Peyer's patch (tissue), 4 donors: ENCODE measurements around the gene GCLC. TPM values are rescaled to one million over a fixed set of nuclear protein-coding genes. Genes with fewer than 3 reads are reported as not detected.

Experiments used
- DNase-seq, 3 donors: peaks; one replicate each; pipeline ENCODE4 v3.0.0-alpha.2; 2017 to 2019
- H3K27ac ChIP-seq, 4 donors: fragments of 200-600 bp; sonication (generic); one replicate each; pipeline ENCODE4 v1.5.1; 2016 to 2019
- H3K27me3 ChIP-seq, 2 donors: fragments of 200-600 bp; sonication (generic); one replicate each; pipeline ENCODE4 v1.5.1; 2019
- H3K36me3 ChIP-seq, 3 donors: fragments of 200-600 bp; sonication (generic); one replicate each; pipeline ENCODE4 v1.5.1; 2016 to 2019
- H3K4me1 ChIP-seq, 4 donors: fragments of 200-600 bp; sonication (generic); one replicate each; pipeline ENCODE4 v1.5.1; 2016 to 2019
- H3K4me3 ChIP-seq, 4 donors: fragments of 200-600 bp; sonication (generic); 1 replicate in 3 of 4; 2 replicates in 1 of 4; pipeline ENCODE4 v1.5.1; 2016 to 2019; ENCODE audit warnings: mild to moderate bottlenecking in 1 of 4
- H3K9me3 ChIP-seq, 4 donors: fragments of 200-600 bp; sonication (generic); one replicate each; pipeline ENCODE4 v1.5.1; 2016 to 2019; ENCODE audit warnings: mild to moderate bottlenecking in 1 of 4
- CTCF ChIP-seq, 6 experiments: fragments of 450-650 bp in 4 of 6; fragments of 200-600 bp in 2 of 6; sonication (generic) in 1 of 6; IDR thresholded peaks; one replicate each; pipeline ENCODE4 v1.5.1; 2017 to 2019; ENCODE audit warnings: antibody characterized with exemption in 6 of 6, mild to moderate bottlenecking in 3 of 6, moderate library complexity in 1 of 6
- POLR2A ChIP-seq, 2 donors: fragments of 450-650 bp; IDR thresholded peaks; one replicate each; pipeline ENCODE4 v1.5.1; 2017; ENCODE audit warnings: antibody characterized with exemption in 2 of 2, mild to moderate bottlenecking in 2 of 2, moderate library complexity in 2 of 2
- total RNA-seq, 4 donors: library from RNA; depleted of rRNA; stranded (reverse); fragments of >200 nt; gene quantifications; one replicate each; pipeline ENCODE4 v1.1.0, GENCODE V29; 2016

Gene GCLC
- total RNA-seq, 4 donors from 2014 or later, result 77.5 to 143 (median 126) TPM

- Histone ChIP-seq H3K4me1 (peaks cover 0 to 6% (median 0%) of the 10 kb centered on the region in 4 donors), H3K4me3 (no peak overlapping the region), H3K27ac (peak overlapping the region in 1 of 4 donors; percentile 8), H3K9me3 (no peaks in the 10 kb centered on the region), H3K36me3 (no peaks in the 10 kb centered on the region), H3K27me3 (no peaks in the 10 kb centered on the region)
- no peak for TF ChIP-seq POLR2A (IDR thresholded peaks at IDR 0.05)
- TF ChIP-seq CTCF (IDR thresholded peaks at IDR 0.05), result no peak
- no peak for DNase-seq
These were observed 40.5 kb upstream of the GCLC start for GRCh38 chr6:53585208-53585900.

GRCh38 chr6:53584726-53585125, 39.8 kb upstream of the GCLC start:
- Histone ChIP-seq H3K27me3 (no peaks in the 10 kb centered on the region), H3K4me3 (no peak overlapping the region), H3K36me3 (no peaks in the 10 kb centered on the region), H3K9me3 (no peaks in the 10 kb centered on the region), H3K27ac (peak overlapping the region in 1 of 4 donors; percentile 8), H3K4me1 (peaks cover 0 to 6% (median 0%) of the 10 kb centered on the region in 4 donors)
- TF ChIP-seq POLR2A (IDR thresholded peaks at IDR 0.05) (no peak), CTCF (IDR thresholded peaks at IDR 0.05) (no peak)
- DNase-seq, result no peak

DNA sequence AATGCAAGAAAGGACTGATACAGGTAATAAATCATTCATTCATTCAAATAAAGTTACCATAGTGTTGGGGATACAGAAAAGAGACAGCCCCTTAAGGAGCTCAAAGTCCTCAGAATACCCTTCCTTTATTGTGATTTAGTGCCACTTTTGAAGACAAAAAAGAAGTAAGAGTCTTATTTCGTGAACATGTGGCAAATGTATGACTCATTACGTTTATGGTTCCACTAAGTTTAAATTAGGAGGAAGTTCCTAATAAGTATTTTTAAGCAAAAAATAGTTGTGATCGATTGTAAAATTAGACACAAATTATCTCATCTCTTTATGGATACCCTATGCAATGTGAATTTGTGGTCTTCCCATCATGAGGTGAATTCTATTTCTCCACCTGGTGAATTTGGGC, 38.5 kb upstream of the GCLC start:
- H3K4me3 ChIP-seq, result no peak overlapping the region
- H3K27me3 ChIP-seq, result no peaks in the 10 kb centered on the region
- no peak overlapping the region for H3K27ac ChIP-seq
- H3K9me3 ChIP-seq, result no peaks in the 10 kb centered on the region
- H3K36me3 ChIP-seq, result no peaks in the 10 kb centered on the region
- peaks cover 0 to 6% (median 0%) of the 10 kb centered on the region in 4 donors for H3K4me1 ChIP-seq
- TF ChIP-seq CTCF (IDR thresholded peaks at IDR 0.05) (no peak), POLR2A (IDR thresholded peaks at IDR 0.05) (no peak)
- DNase-seq, result no peak

GRCh38 chr6:53582963-53583362, 38.1 kb upstream of the GCLC start:
- H3K4me1 ChIP-seq, result peaks cover 0 to 6% (median 0%) of the 10 kb centered on the region in 4 donors
- TF ChIP-seq POLR2A (IDR thresholded peaks at IDR 0.05) (no peak), CTCF (IDR thresholded peaks at IDR 0.05) (no peak)
- no peaks in the 10 kb centered on the region for H3K9me3 ChIP-seq
- H3K36me3 ChIP-seq, result no peaks in the 10 kb centered on the region
- DNase-seq, result no peak
- peak overlapping the region in 1 of 4 donors; percentile 12 for H3K27ac ChIP-seq
- H3K27me3 ChIP-seq, result no peaks in the 10 kb centered on the region
- no peak overlapping the region for H3K4me3 ChIP-seq

- TF ChIP-seq CTCF (IDR thresholded peaks at IDR 0.05) (no peak), POLR2A (IDR thresholded peaks at IDR 0.05) (no peak)
- no peak overlapping the region for H3K27ac ChIP-seq
- H3K27me3 ChIP-seq, result no peaks in the 10 kb centered on the region
- H3K4me1 ChIP-seq, result peaks cover 0 to 6% (median 0%) of the 10 kb centered on the region in 4 donors
- no peak for DNase-seq
- no peaks in the 10 kb centered on the region for H3K9me3 ChIP-seq
- no peak overlapping the region for H3K4me3 ChIP-seq
- no peaks in the 10 kb centered on the region for H3K36me3 ChIP-seq
These were observed 37.0 kb upstream of the GCLC start for GRCh38 chr6:53581856-53582255.
